GM12892 (cell line): Measurements from ENCODE around the gene KIF26B.

Experiments
- POLR2A ChIP-seq: IDR thresholded peaks from 2 replicates; pipeline ENCODE4 v1.6.1; 2011; ENCODE audit warnings: low read depth, low read length, control low read depth
- TAF1 ChIP-seq: IDR thresholded peaks from 2 replicates; pipeline ENCODE4 v1.6.1; 2011; ENCODE audit warnings: low read depth, mild to moderate bottlenecking, control low read depth, low read length, borderline replicate concordance

DNA sequence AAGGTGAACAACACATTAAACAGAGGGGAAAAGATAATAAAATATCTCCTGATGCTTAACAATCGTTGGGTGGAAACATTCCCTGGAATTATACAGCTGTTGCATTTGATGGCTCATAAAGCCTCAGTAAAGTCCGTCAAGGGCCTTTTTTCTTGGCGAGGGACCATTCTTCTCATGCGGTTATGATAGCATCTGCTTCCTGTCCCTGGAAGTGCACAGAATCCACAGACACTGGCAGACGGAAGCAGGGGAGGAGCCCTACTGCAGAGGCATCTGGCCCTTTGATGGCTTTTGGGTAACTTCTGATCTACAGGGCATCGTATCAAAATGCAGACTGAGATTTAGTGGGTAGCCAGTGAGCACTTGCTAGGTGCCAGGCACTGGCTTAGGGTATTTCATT is 286.9 kb downstream of the KIF26B start:
- TF ChIP-seq POLR2A, result no peak
- no peak for TF ChIP-seq TAF1
